ENCODE measurements around the gene LRRC75A.

- no peak for TF ChIP-seq CTCF (IDR thresholded peaks at IDR 0.05)
- no peak for TF ChIP-seq SIN3A (IDR thresholded peaks at IDR 0.05; ENCODE audit: borderline replicate concordance, insufficient read depth, low read depth, low read length)
- TF ChIP-seq POLR2AphosphoS5 (IDR thresholded peaks at IDR 0.05; ENCODE audit: low read depth, low read length) = no peak
- no peak for TF ChIP-seq TCF7L2 (IDR thresholded peaks at IDR 0.05; ENCODE audit: low read depth, low read length)
Measured at GRCh38 chr17:16456742-16457316, 35.2 kb downstream of the LRRC75A start.

Data from Panc1 (cell line).